ENCODE results near the gene TDRKH. TPM values are rescaled to one million over a fixed set of nuclear protein-coding genes. Genes with fewer than 3 reads are reported as not detected.
A peak's percentile ranks its signal among the peaks of the same experiment; 100 is the strongest.
"Not testable (repeated sequence)": the region's sequence is repeated elsewhere in the genome, so short reads cannot be mapped to it uniquely, and the experiment has no call there.

TDRKH gene
- total and polyA plus RNA-seq, 11 donors: 2.7 to 9.8 (median 4.8) TPM

GRCh38 chr1:151773702-151774101, 16.6 kb downstream of the TDRKH start:
- no peak overlapping the region for H3K4me3 ChIP-seq
- H3K27me3 ChIP-seq: no peaks in the 10 kb centered on the region
- H3K4me1 ChIP-seq: no peaks in the 10 kb centered on the region
- no peak overlapping the region for H3K27ac ChIP-seq
- H3K36me3 ChIP-seq: peaks cover 0 to 52% (median 35%) of the 10 kb centered on the region in 9 donors
- no peaks in the 10 kb centered on the region for H3K9me3 ChIP-seq
- ATAC-seq (no peak), DNase-seq (no peak)
- intact Hi-C loops (cut with DNase I): no loop called here
- WGBS, 4 donors: 71 to 84% (median 79%) methylated on average over 5 of the region's 5 CpGs
- TF ChIP-seq CTCF (IDR thresholded peaks at IDR 0.05): no peak
- TF ChIP-seq POLR2A (IDR thresholded peaks at IDR 0.05): no peak

DNA sequence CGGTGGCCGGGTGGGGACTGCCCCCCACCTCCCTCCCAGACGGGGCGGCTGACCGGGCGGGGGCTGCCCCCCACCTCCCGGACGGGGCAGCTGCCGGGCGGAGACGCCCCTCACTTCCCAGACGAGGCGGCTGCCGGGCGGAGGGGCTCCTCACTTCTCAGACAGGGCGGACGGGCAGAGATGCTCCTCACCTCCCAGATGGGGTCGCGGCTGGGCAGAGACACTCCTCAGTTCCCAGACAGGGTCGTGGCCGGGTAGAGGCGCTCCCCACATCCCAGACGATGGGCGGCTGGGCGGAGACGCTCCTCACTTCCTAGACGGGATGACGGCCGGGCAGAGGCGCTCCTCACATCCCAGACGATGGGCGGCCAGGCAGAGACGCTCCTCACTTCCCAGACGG, 21.0 kb downstream of the TDRKH start:
- H3K4me1 ChIP-seq, H3K27me3 ChIP-seq, DNase-seq, H3K9me3 ChIP-seq, H3K4me3 ChIP-seq, ATAC-seq, H3K27ac ChIP-seq: not testable (repeated sequence)
- H3K36me3 ChIP-seq: peaks cover 0 to 15% (median 8%) of the 10 kb centered on the region in 9 donors
- intact Hi-C loops (cut with DNase I): loop anchor here in 1 of 10 donors (10.0 kb wide), 1 partner anchor 236 kb away; no protein-coding TSS in a partner anchor
- WGBS, 4 donors: 83 to 95% (median 90%) methylated on average over 8 to 34 of the region's 34 CpGs

- not testable (repeated sequence) for ATAC-seq, DNase-seq
- WGBS, 4 donors: 68 to 79% (median 71%) methylated on average over 2 to 5 of the region's 7 CpGs
These were observed 21.8 kb downstream of the TDRKH start for GRCh38 chr1:151768351-151769066.

GRCh38 chr1:151763990-151764389, 26.3 kb downstream of the TDRKH start:
- intact Hi-C loops (cut with DNase I): loop anchor here in 1 of 10 donors (10.0 kb wide), 1 partner anchor 241 kb away; no protein-coding TSS in a partner anchor
- 56 to 62% (median 59%) methylated on average over 10 of the region's 10 CpGs for WGBS, 4 donors
- H3K4me3 ChIP-seq: peak overlapping the region; percentile 63 to 96 (median 82)
- H3K27ac ChIP-seq: peak overlapping the region; percentile 41 to 94 (median 88)
- ATAC-seq (no peak), DNase-seq (no peak)
- no peaks in the 10 kb centered on the region for H3K27me3 ChIP-seq
- peaks cover 0 to 35% (median 30%) of the 10 kb centered on the region in 9 donors for H3K36me3 ChIP-seq
- TF ChIP-seq CTCF (IDR thresholded peaks at IDR 0.05): no peak
- TF ChIP-seq POLR2A (IDR thresholded peaks at IDR 0.05): no peak
- peaks cover 0 to 17% (median 13%) of the 10 kb centered on the region in 12 donors for H3K4me1 ChIP-seq
- H3K9me3 ChIP-seq: no peaks in the 10 kb centered on the region

More at GRCh38 chr1:151768351-151769066, 21.8 kb downstream of the TDRKH start:
- not testable (repeated sequence) for H3K36me3 ChIP-seq, H3K4me3 ChIP-seq, H3K27me3 ChIP-seq, H3K27ac ChIP-seq, H3K9me3 ChIP-seq
- intact Hi-C loops (cut with DNase I): loop anchor here in 1 of 10 donors (10.0 kb wide), 1 partner anchor 236 kb away; no protein-coding TSS in a partner anchor
- peaks cover 0 to 10% (median 8%) of the 10 kb centered on the region in 12 donors for H3K4me1 ChIP-seq
